Suprapubic skin (tissue), 4 donors: ENCODE data around the gene SNX27.

ENCODE experiments used
- POLR2A ChIP-seq, 2 donors: fragments of 450-650 bp; IDR thresholded peaks; one replicate each; pipeline ENCODE4 v1.6.1; 2017; ENCODE audit warnings: antibody characterized with exemption in 2 of 2, mild to moderate bottlenecking in 2 of 2, moderate library complexity in 2 of 2
- POLR2AphosphoS5 ChIP-seq, 3 donors: sonication (generic); formaldehyde crosslinking; IDR thresholded peaks; one replicate each; pipeline ENCODE4 v1.6.1; 2017; ENCODE audit warnings: antibody characterized with exemption in 3 of 3

GRCh38 chr1:151737026-151737425, 125.2 kb downstream of the SNX27 start:
- TF ChIP-seq POLR2A (IDR thresholded peaks at IDR 0.05) (no peak), POLR2AphosphoS5 (IDR thresholded peaks at IDR 0.05) (no peak)
